HepG2 (cell line): ENCODE measurements around the gene CDH23. TPM values are rescaled to one million over a fixed set of nuclear protein-coding genes. Genes with fewer than 3 reads are reported as not detected.

ENCODE experiments used
- AKAP8 ChIP-seq: sonication (generic); formaldehyde crosslinking; IDR thresholded peaks from 2 replicates; pipeline ENCODE4 v1.5.1; 2020; ENCODE audit warnings: mild to moderate bottlenecking, missing genetic modification reagents
- FOXO1 ChIP-seq: sonication (generic); formaldehyde crosslinking; IDR thresholded peaks from 2 replicates; pipeline ENCODE4 v1.4.0; 2020; ENCODE audit warnings: missing genetic modification reagents
- MAZ ChIP-seq, 2 experiments: sonication (generic) in 1 of 2; formaldehyde crosslinking in 1 of 2; IDR thresholded peaks; 2 replicates each; pipeline versions ENCODE4 v1.5.0 to v1.6.1; 2012 to 2020; ENCODE audit warnings: low read depth in 2 of 2, mild to moderate bottlenecking in 2 of 2, borderline replicate concordance in 1 of 2, improper control_type of control experiment in 1 of 2, low read length in 1 of 2, missing genetic modification reagents in 1 of 2, moderate library complexity in 1 of 2
- NR2C2 ChIP-seq: sonication (generic); formaldehyde crosslinking; IDR thresholded peaks from 2 replicates; pipeline ENCODE4 v1.4.0; 2020; ENCODE audit warnings: missing genetic modification reagents, mild to moderate bottlenecking, moderate library complexity, borderline replicate concordance
- TAF15 ChIP-seq: fragments of 200-400 bp; formaldehyde crosslinking; IDR thresholded peaks from one replicate; pipeline ENCODE4 v1.6.1; 2018; ENCODE audit warnings: mild to moderate bottlenecking, low read depth, low read length; ENCODE audit not compliant: poor library complexity, severe bottlenecking
- ZFP37 ChIP-seq: sonication (generic); formaldehyde crosslinking; IDR thresholded peaks from 2 replicates; pipeline ENCODE4 v1.4.0; 2020; ENCODE audit warnings: missing genetic modification reagents, borderline replicate concordance
- polyA plus RNA-seq, 8 experiments: library from polyadenylated mRNA; depleted of rRNA in 3 of 8; stranded (reverse) in 7 of 8; unstranded in 1 of 8; fragments of >200 nt; fragmentation: Illumina TruSeq in 4 of 8; extraction: Trizol in 4 of 8; gene quantifications; 2 replicates each; pipeline versions ENCODE4 v1.2.1 to v1.2.3, GENCODE V29; 2011 to 2016; ENCODE audit warnings: low read depth in 4 of 8, missing spikeins in 1 of 8, mixed read lengths in 1 of 8; ENCODE audit not compliant: insufficient read depth in 1 of 8
- total RNA-seq, 5 experiments: library from RNA; depleted of rRNA; stranded (reverse); fragments of >200 nt; fragmentation: Illumina TruSeq; extraction: Trizol; gene quantifications; 2 replicates each; pipeline ENCODE4 v1.2.3, GENCODE V29; 2016; ENCODE audit warnings: low read depth in 1 of 5
- TF ChIP-seq, protein P1 (sequence below): IDR thresholded peaks from 2 replicates; pipeline ENCODE4 v1.6.1; 2016; ENCODE audit warnings: missing genetic modification reagents, missing compliant biosample characterization
- TF ChIP-seq, protein P2 (sequence below): sonication (generic); formaldehyde crosslinking; IDR thresholded peaks from 2 replicates; pipeline ENCODE4 v1.9.0; 2021; ENCODE audit warnings: missing genetic modification reagents, mild to moderate bottlenecking, borderline replicate concordance
- TF ChIP-seq, protein P3 (sequence below): sonication (generic); formaldehyde crosslinking; IDR thresholded peaks from 2 replicates; pipeline ENCODE4 v1.4.0; 2020; ENCODE audit warnings: low read depth, missing genetic modification reagents

The CDH23 gene
- total and polyA plus RNA-seq, 2 of the 13 experiments (the other 11 are each of a cell fraction or from before 2014, with no cell fraction given): 0.13 TPM; not detected in 1

DNA sequence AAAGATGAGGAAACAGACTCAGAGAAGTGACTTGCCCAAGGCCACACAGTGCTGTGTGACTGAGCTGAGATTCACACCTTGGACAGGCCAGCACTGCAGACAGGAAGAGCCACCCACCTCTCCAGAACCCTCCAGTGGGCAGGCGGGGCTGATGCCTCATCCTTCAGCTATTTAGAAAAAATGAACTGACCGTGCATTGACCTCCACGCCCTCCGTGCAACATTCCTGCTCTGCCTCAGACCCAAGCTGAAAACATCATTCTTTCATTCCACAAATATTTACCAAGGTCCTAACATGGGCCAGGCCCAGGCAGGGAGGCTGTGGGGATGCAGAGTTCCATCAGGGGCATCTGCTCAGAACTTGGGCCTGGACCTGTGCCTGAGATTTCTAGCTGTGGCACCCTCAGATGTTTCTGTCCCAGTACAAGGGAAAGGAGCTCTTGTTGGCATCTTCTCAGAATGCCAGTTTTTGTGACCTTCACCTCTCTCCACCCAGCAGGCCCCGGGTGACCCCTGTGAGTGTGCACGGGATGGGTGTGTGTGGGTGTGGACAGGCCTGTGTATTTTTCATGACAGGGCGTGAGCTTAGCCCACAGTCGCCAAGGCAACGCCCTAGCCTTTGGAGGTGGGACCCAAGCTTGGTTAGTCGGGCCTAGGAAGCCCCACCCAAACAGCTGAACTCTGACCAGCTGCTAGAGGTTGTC is 370.1 kb downstream of the CDH23 start (continued):
- TF ChIP-seq NR2C2: peak; percentile 43; the same call in 1 of the 2 replicates
- TF ChIP-seq, protein P1, sequence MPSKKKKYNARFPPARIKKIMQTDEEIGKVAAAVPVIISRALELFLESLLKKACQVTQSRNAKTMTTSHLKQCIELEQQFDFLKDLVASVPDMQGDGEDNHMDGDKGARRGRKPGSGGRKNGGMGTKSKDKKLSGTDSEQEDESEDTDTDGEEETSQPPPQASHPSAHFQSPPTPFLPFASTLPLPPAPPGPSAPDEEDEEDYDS: no peak
- TF ChIP-seq, protein P2, sequence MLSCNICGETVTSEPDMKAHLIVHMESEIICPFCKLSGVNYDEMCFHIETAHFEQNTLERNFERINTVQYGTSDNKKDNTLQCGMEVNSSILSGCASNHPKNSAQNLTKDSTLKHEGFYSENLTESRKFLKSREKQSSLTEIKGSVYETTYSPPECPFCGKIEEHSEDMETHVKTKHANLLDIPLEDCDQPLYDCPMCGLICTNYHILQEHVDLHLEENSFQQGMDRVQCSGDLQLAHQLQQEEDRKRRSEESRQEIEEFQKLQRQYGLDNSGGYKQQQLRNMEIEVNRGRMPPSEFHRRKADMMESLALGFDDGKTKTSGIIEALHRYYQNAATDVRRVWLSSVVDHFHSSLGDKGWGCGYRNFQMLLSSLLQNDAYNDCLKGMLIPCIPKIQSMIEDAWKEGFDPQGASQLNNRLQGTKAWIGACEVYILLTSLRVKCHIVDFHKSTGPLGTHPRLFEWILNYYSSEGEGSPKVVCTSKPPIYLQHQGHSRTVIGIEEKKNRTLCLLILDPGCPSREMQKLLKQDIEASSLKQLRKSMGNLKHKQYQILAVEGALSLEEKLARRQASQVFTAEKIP (CRISPR knock-in tag): no peak
- TF ChIP-seq, protein P3, sequence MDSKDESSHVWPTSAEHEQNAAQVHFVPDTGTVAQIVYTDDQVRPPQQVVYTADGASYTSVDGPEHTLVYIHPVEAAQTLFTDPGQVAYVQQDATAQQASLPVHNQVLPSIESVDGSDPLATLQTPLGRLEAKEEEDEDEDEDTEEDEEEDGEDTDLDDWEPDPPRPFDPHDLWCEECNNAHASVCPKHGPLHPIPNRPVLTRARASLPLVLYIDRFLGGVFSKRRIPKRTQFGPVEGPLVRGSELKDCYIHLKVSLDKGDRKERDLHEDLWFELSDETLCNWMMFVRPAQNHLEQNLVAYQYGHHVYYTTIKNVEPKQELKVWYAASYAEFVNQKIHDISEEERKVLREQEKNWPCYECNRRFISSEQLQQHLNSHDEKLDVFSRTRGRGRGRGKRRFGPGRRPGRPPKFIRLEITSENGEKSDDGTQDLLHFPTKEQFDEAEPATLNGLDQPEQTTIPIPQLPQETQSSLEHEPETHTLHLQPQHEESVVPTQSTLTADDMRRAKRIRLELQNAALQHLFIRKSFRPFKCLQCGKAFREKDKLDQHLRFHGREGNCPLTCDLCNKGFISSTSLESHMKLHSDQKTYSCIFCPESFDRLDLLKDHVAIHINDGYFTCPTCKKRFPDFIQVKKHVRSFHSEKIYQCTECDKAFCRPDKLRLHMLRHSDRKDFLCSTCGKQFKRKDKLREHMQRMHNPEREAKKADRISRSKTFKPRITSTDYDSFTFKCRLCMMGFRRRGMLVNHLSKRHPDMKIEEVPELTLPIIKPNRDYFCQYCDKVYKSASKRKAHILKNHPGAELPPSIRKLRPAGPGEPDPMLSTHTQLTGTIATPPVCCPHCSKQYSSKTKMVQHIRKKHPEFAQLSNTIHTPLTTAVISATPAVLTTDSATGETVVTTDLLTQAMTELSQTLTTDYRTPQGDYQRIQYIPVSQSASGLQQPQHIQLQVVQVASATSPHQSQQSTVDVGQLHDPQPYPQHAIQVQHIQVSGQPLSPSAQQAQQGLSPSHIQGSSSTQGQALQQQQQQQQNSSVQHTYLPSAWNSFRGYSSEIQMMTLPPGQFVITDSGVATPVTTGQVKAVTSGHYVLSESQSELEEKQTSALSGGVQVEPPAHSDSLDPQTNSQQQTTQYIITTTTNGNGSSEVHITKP: no peak
- no peak for TF ChIP-seq ZFP37 (CRISPR knock-in tag)
- TF ChIP-seq AKAP8 (CRISPR knock-in tag): no peak
- TF ChIP-seq TAF15: no peak
- TF ChIP-seq FOXO1: peak; percentile 65; the same call in 1 of the 2 replicates
- TF ChIP-seq MAZ (IDR thresholded peaks at IDR 0.05; ENCODE audit: borderline replicate concordance, low read depth, low read length): no peak
- TF ChIP-seq MAZ (CRISPR knock-in tag; IDR thresholded peaks at IDR 0.05; ENCODE audit: low read depth): no peak
